Memory B cell (primary cell): Measurements from ENCODE around the gene REM1.
"Not testable (repeated sequence)": the region's sequence is repeated elsewhere in the genome, so short reads cannot be mapped to it uniquely, and the experiment has no call there.

Experiments
- ATAC-seq: fragments of 150-1000 bp; cut with Tn5 transposase; 2 replicates; pipeline ENCODE4 v1.10.0; 2021; ENCODE audit warnings: low read depth, mild to moderate bottlenecking, moderate library complexity
- DNase-seq, 2 donors: peaks; one replicate each; pipeline ENCODE4 v3.0.0; 2022; ENCODE audit warnings: low spot score in 2 of 2
- H3K27ac Mint-ChIP-seq: one replicate; pipeline ENCODE4 v1.8.0; 2022; ENCODE audit warnings: mild to moderate bottlenecking, moderate library complexity, mixed read lengths
- H3K27me3 Mint-ChIP-seq: one replicate; pipeline ENCODE4 v1.8.0; 2022; ENCODE audit warnings: mixed read lengths
- H3K36me3 Mint-ChIP-seq: one replicate; pipeline ENCODE4 v1.8.0; 2022; ENCODE audit warnings: mild to moderate bottlenecking, mixed read lengths
- H3K4me1 Mint-ChIP-seq: one replicate; pipeline ENCODE4 v1.8.0; 2022; ENCODE audit warnings: mixed read lengths
- H3K4me3 Mint-ChIP-seq: one replicate; pipeline ENCODE4 v1.8.0; 2022; ENCODE audit warnings: mild to moderate bottlenecking, moderate library complexity, mixed read lengths
- H3K9me3 Mint-ChIP-seq: one replicate; pipeline ENCODE4 v1.8.0; 2022; ENCODE audit warnings: mixed read lengths

Gene REM1

DNA sequence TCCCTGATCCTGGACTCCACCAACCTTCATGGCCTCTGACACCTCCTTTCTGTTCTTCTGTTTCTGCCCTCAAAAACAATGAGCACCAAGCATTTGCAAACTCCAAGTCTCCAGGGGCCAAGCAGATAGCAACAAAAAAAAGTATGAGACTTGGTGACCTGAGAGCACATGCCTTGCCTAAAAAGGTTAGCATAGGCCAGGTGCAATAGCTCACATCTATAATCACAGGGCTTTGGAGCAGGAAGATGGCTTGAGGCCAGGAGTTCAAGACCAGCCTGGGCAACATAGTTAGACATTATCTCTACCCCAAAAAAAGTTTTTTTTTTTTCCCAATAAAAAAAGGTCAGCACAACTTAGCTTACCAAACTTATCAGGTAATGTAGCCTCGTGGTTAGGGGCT, 25.4 kb downstream of the REM1 start:
- Mint-ChIP-seq H3K4me1 (peaks cover 6% of the 10 kb centered on the region), H3K27ac (no peak overlapping the region), H3K36me3 (no peaks in the 10 kb centered on the region), H3K9me3 (no peaks in the 10 kb centered on the region), H3K27me3 (peaks cover 15% of the 10 kb centered on the region), H3K4me3 (no peak overlapping the region)
- ATAC-seq = no peak
- DNase-seq = no peak

DNA sequence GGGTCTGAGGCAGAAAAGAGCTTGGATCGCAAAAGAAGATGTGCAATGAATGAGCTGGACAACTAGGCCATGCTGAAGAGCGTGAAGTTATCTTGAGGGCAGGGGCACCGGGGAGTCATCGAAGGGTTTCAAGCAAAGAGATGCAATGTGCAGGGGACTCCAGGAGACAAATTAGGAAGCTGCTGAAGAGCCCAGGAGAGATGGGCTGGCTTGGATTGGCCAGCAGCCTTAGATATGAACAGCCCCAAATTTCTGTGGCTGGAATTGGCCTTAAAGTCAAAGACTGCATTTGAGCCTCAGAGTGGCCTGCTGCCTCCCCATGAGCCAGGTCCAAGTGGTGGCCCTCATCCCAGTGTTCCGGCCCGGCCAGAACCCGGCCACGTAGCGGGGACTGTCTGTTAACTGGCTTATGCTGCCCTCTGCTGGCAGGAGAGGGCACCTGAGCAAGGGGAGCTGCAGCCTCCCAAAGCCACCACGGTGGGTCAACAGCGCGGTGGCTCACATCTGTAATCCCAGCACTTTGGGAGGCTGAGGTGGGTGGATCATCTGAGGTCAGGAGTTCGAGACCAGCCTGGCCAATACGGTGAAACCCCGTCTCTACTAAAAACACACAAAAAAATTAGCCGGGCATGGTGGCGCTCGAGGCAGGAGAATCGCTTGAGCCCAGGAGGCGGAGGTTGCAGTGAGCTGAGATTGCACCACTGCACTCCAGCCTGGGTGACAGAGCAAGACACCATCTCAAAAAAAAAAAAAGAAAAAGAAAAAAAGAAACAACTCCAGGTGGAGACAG, 28.0 kb downstream of the REM1 start:
- not testable (repeated sequence) for H3K36me3 Mint-ChIP-seq, H3K4me3 Mint-ChIP-seq, H3K4me1 Mint-ChIP-seq, H3K27ac Mint-ChIP-seq, H3K9me3 Mint-ChIP-seq
- DNase-seq (peak; percentile 65 to 76), ATAC-seq (peak; percentile 98)
- H3K27me3 Mint-ChIP-seq = peaks cover 10% of the 10 kb centered on the region

DNA sequence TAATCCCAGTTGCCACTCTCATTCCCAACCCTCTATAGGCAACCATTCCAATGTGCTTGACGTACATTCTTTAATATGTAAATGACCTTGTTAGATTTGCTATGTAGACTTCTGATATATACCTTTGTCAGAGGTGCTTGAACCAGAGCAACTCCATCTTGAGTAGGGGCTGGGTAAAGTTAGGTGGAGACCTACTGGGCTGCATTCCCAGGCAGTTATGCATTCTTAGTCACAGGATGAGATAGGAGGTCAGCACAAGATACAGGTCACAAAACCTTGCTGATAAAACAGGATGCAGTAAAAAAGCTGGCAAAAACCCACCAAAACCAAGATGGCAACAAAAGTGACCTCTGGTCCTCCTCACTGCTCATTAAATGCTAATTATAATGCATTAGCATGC, 30.8 kb downstream of the REM1 start:
- Mint-ChIP-seq H3K27ac (no peak overlapping the region), H3K4me1 (peaks cover 6% of the 10 kb centered on the region), H3K9me3 (peaks cover 2% of the 10 kb centered on the region), H3K36me3 (no peaks in the 10 kb centered on the region), H3K4me3 (no peak overlapping the region), H3K27me3 (peaks cover 12% of the 10 kb centered on the region)
- DNase-seq (no peak), ATAC-seq (no peak)

DNA sequence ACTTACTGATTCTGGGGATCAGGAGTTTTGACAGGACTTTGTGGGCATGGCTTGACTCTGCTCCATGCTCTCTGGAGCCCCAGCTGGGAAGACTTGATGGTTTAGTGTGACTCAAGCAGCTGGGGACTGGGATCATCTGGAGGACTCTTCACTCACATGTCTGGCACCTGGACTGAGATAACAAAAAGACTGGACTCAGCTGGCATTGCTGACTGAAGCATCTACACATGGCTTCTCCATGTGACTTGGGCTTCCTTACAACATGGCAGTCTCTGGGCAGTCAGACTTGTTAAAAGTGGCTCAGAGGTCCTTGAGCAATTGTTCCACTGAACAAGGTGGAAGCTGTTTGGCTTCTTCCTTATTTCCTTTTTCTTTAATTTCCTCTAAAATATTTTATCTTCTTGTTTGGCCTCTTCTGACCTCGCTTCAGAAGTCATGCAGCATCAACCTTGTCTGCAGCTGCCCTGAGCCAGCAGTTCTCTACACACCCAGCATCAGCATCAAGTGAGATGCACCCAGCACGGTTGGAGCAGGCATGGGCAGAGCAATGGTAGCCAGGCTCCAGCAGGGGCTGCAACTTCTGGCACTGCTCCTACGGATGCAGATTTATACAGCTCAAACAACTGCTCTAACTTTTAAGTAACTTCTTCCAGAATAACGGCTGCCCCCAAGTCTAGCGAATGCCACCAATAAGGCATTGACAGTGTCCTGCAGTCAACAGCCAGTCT, 33.6 kb downstream of the REM1 start:
- peaks cover under 1% of the 10 kb centered on the region for H3K4me1 Mint-ChIP-seq
- peaks cover 11% of the 10 kb centered on the region for H3K27me3 Mint-ChIP-seq
- H3K4me3 Mint-ChIP-seq = no peak overlapping the region
- ATAC-seq (no peak), DNase-seq (no peak)
- H3K9me3 Mint-ChIP-seq = peaks cover 2% of the 10 kb centered on the region
- H3K36me3 Mint-ChIP-seq = no peaks in the 10 kb centered on the region
- H3K27ac Mint-ChIP-seq = no peak overlapping the region

DNA sequence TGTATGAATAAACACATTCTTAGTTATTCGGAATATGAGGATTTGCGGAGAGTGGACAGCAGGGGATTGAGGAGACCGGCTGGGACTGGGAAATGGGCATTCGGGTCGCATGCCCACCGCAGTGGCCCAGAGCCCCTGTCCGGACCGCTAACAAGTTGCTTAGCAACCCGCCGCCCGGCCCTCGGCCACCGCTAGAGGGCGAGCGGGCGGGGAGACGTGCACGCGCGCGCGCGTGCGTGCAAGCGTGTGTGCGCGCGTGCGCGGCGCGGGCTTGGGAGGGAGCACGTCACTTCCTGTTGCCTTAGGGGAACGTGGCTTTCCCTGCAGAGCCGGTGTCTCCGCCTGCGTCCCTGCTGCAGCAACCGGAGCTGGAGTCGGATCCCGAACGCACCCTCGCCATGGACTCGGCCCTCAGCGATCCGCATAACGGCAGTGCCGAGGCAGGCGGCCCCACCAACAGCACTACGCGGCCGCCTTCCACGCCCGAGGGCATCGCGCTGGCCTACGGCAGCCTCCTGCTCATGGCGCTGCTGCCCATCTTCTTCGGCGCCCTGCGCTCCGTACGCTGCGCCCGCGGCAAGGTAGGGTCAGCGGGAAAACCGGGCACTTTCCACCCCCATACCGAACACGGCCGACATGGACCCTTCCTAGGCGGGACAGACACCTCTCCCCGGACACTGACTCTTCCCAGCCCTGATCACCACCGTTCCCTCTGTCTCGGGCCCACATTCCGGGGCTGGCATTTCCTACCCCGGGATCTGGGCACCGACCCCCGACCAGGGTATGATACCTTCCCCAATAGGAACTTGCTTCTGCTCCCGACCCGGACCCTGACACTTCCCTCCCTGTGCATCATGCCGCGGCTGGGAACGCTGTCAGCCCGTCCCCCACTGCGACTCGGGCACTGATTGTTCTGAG, 39.3 kb downstream of the REM1 start, which contains the start of gene HM13:
Gene HM13 (plus strand): TSS at position 289 of the 918 bp plus-strand sequence. CDS start 110 bp downstream, at position 399.
- H3K4me3 Mint-ChIP-seq = no peak within 1 kb of the TSS
- ATAC-seq (peak; percentile 91), DNase-seq (peak; percentile 80 to 83)
- peaks cover 2% of the 10 kb centered on the region for H3K36me3 Mint-ChIP-seq
- no peak within 1 kb of the TSS for H3K27ac Mint-ChIP-seq
- H3K4me1 Mint-ChIP-seq = peaks cover 7% of the 10 kb centered on the region
- H3K9me3 Mint-ChIP-seq = no peaks in the 10 kb centered on the region
- no peaks in the 10 kb centered on the region for H3K27me3 Mint-ChIP-seq

DNA sequence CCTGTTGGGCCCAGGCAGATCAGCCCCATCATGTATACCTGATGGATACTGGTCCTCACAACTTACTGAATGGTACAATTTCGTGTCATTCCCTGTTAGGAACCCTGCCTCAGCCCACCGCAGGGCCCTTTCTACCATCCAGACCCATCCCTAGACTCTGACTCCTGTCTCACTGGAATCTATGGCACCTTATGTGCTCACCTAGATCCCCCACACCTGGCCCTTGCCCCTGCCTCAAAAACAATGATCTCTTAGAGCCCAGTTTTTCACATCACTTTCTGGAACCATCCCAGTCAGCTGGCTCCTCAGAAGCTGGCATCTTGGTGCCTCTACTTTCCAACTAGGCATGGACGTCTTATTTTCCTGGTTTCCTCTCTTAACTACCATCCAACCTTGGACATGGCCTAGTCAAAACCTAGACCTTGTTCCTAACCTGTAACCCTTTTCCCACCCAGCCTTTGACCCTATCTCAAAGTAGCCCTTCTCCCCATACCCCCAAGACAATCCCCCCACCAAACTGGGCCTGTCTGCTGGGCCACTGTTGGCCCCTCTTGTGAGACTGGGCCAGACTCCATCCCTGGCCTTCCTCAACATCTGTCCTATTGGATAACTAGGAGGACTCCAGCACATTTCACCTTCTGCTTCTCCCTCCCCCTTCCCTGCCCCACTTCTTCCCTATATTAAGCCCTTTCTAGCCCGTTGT, 40.1 kb downstream of the REM1 start:
- H3K27me3 Mint-ChIP-seq = no peaks in the 10 kb centered on the region
- H3K9me3 Mint-ChIP-seq = no peaks in the 10 kb centered on the region
- no peak overlapping the region for H3K4me3 Mint-ChIP-seq
- peaks cover 3% of the 10 kb centered on the region for H3K36me3 Mint-ChIP-seq
- peaks cover 7% of the 10 kb centered on the region for H3K4me1 Mint-ChIP-seq
- H3K27ac Mint-ChIP-seq = no peak overlapping the region
- no peak for DNase-seq
- ATAC-seq = no peak

DNA sequence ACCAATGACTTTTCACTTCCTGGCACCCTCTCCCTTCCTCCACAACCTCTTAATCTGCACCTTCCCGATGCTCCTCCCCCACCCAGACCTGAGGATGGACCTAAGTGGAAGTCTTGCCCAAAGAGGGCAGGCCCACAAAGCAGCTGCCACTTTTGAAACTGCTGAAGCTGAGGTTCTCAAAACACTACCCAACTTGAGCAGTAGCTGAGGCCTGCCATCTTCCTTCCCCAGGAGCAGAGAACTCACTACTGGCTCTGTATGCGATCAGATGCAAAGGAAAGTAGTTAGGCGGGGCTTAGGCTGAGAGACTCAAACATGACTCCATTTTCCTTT, 40.7 kb downstream of the REM1 start:
- H3K4me3 Mint-ChIP-seq = no peak overlapping the region
- no peaks in the 10 kb centered on the region for H3K27me3 Mint-ChIP-seq
- DNase-seq (no peak), ATAC-seq (no peak)
- no peak overlapping the region for H3K27ac Mint-ChIP-seq
- H3K4me1 Mint-ChIP-seq = peaks cover 10% of the 10 kb centered on the region
- no peaks in the 10 kb centered on the region for H3K9me3 Mint-ChIP-seq
- peaks cover 3% of the 10 kb centered on the region for H3K36me3 Mint-ChIP-seq

DNA sequence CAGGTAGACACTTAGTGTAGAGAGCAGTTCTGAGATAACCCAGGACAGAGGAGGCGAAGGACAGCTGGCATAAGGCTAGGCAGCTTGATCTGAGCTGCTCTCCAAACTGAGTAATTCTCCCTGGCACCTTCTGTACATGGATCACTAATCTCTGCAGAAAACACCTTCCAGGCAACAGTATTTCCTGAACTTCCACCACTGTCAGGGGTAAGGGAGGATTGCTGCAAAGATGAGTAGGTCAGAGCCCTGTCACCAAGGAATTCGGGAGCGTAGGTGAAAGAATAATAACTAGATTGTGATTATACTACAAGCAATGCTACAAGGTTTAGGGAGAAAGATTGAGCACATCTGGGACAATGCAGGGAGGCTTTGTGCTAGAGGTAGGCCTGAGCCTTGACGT, 41.1 kb downstream of the REM1 start:
- ATAC-seq = no peak
- Mint-ChIP-seq H3K4me1 (peaks cover 10% of the 10 kb centered on the region), H3K27ac (no peak overlapping the region), H3K4me3 (no peak overlapping the region), H3K9me3 (no peaks in the 10 kb centered on the region), H3K27me3 (no peaks in the 10 kb centered on the region), H3K36me3 (peaks cover 3% of the 10 kb centered on the region)
- no peak for DNase-seq

DNA sequence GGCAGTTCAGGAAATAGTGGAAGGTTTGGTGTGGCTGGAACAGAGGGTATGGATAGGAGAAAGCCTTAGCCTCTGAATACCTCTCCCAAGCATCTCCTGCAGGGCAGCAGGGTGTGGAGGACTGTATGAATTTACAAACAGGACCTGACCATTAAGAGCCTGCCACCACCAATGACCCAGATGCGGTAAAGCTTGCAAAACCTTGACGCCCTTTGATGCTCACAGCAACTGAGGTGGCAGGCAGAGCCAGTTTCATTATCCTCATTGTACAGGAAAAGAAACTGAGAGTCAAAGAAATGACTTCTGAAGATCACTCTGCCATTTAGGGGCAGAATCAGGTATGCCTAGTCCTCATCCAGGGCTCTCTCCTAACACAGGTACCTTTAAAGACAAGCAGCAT, 41.6 kb downstream of the REM1 start:
- peaks cover 3% of the 10 kb centered on the region for H3K36me3 Mint-ChIP-seq
- ATAC-seq (no peak), DNase-seq (no peak)
- H3K4me1 Mint-ChIP-seq = peaks cover 12% of the 10 kb centered on the region
- no peaks in the 10 kb centered on the region for H3K27me3 Mint-ChIP-seq
- H3K27ac Mint-ChIP-seq = no peak overlapping the region
- H3K9me3 Mint-ChIP-seq = no peaks in the 10 kb centered on the region
- H3K4me3 Mint-ChIP-seq = no peak overlapping the region

DNA sequence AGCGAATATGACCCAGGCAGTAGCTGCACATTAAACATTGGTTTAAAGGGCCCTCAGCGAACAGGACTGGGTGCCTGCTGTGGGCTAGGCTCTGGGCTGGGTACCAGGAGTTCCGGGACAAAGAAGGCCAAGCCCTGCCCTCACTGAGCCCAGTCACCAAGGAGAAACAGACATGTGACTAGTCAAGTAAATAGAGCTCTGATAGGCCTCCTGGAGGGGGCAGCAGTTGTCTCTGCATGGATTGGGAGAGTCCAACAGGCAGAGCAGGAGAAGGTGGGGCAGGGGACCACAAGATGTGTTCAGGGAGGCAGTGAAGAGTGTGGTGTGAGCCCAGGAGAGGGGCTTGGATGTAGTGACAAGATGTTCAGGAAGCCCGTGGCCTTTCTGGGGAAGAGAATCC, 42.3 kb downstream of the REM1 start:
- Mint-ChIP-seq H3K4me1 (peaks cover 17% of the 10 kb centered on the region), H3K4me3 (no peak overlapping the region), H3K9me3 (no peaks in the 10 kb centered on the region), H3K36me3 (peaks cover 3% of the 10 kb centered on the region), H3K27me3 (no peaks in the 10 kb centered on the region), H3K27ac (no peak overlapping the region)
- DNase-seq (no peak), ATAC-seq (no peak)

DNA sequence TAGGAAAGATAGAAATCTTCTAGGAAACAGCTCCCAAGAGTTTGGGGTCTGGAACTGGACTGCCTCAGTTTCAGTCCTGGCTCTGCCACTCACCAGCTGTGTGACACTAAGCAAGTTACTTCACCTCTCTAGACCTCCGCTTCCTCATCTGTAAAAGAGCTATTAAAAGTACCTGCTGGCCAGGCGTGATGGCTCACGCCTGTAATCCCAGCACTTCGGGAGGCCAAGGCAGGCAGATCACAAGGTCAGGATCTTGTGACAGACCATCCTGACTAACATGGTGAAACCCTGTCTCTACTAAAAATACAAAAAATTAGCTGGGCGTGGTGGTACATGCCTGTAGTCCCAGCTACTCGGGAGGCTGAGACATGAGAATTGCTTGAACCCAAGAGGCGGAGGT, 46.2 kb downstream of the REM1 start:
- ATAC-seq, DNase-seq, H3K36me3 Mint-ChIP-seq, H3K27me3 Mint-ChIP-seq, H3K4me3 Mint-ChIP-seq, H3K9me3 Mint-ChIP-seq: not testable (repeated sequence)
- Mint-ChIP-seq H3K4me1 (peaks cover 20% of the 10 kb centered on the region), H3K27ac (peak overlapping the region; percentile 47)

DNA sequence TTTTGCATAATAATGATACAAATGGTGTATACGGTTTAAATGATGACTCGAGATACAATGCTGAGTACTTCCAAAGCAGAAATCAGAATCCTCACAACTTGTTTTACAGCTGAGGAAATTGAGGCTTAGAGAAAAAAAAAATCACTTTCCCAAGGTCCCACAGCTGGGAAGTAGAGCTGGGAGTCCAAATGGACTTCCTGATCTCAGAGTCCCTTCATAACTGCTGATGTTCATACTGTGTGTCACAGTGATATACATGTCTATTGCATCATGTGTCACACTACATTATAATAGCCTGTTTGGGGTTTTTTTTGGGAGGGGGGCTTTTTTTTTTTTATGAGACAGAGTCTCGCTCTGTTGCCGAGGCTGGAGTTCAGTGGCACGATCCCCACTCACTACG, 47.6 kb downstream of the REM1 start:
- DNase-seq (no peak), ATAC-seq (no peak)
- Mint-ChIP-seq H3K4me3 (no peak overlapping the region), H3K4me1 (peaks cover 20% of the 10 kb centered on the region), H3K27me3 (no peaks in the 10 kb centered on the region), H3K36me3 (peaks cover 10% of the 10 kb centered on the region), H3K9me3 (no peaks in the 10 kb centered on the region), H3K27ac (no peak overlapping the region)

DNA sequence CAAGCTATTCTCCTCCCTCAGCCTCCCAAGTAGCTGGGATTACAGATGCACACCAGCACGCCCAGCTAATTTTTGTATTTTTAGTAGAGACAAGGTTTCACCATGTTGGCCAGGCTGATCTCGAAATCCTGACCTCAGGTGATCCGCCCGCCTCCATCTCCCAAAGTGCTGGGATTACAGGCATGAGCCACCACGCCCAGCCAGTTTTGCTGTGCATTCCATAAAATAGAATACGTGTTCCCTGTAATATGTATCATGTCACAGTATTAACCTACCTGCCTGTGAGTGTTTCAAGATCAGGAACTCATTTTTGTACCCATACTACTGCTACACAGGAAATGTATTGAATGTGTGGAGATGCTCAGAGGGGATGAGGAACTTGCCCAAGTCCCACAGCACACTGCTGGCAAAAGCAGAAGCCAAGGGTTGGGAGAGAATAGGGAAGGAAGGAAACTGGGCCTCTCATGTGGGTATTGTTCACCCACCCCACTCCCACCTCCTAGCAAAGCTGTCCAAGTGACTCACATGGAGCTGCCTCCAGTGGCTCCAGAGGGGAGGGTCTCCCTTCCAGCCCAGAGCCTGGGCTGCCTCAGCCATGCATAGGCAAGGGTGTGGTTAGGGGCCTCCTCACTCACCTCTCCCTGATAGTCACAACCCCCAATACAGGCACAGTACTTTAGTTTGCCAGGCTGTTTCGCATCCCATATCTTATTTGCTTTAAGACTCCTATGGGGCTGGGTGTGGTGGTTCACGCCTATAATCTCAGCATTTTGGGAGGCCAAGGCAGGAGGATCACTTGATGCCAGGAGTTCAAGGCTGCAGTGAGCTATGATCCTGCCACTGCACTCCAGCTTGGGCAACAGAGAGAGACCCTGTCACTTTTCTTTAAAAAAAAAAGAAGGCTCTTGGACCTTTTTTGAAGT, 48.5 kb downstream of the REM1 start:
- no peak overlapping the region for H3K27ac Mint-ChIP-seq
- H3K4me1 Mint-ChIP-seq = peaks cover 20% of the 10 kb centered on the region
- H3K36me3 Mint-ChIP-seq = peaks cover 10% of the 10 kb centered on the region
- H3K9me3 Mint-ChIP-seq = no peaks in the 10 kb centered on the region
- DNase-seq (no peak), ATAC-seq (no peak)
- no peak overlapping the region for H3K4me3 Mint-ChIP-seq
- no peaks in the 10 kb centered on the region for H3K27me3 Mint-ChIP-seq
